ENCODE data around the gene TFEB.

TFEB gene

GRCh38 chr6:41688256-41688965, 47.0 kb downstream of the TFEB start:
- TF ChIP-seq MAX (IDR thresholded peaks at IDR 0.05) (no peak), YY1 (IDR thresholded peaks at IDR 0.05; ENCODE audit: low read depth) (no peak), CREB1 (IDR thresholded peaks at IDR 0.05; ENCODE audit: low read depth) (no peak), CEBPB (IDR thresholded peaks at IDR 0.05) (no peak), TEAD4 (IDR thresholded peaks at IDR 0.05) (no peak), NFIC (IDR thresholded peaks at IDR 0.05) (no peak), TAF1 (IDR thresholded peaks at IDR 0.05; ENCODE audit: low read depth) (no peak), RAD21 (IDR thresholded peaks at IDR 0.05; ENCODE audit: low read depth) (no peak), USF1 (IDR thresholded peaks at IDR 0.05) (no peak), FOXM1 (IDR thresholded peaks at IDR 0.05; ENCODE audit: borderline replicate concordance, low read depth) (no peak), ZBTB7A (IDR thresholded peaks at IDR 0.05; ENCODE audit: low read depth) (no peak), EP300 (IDR thresholded peaks at IDR 0.05; ENCODE audit: borderline replicate concordance) (no peak), EGR1 (IDR thresholded peaks at IDR 0.05) (no peak)
- TF ChIP-seq, protein P1, sequence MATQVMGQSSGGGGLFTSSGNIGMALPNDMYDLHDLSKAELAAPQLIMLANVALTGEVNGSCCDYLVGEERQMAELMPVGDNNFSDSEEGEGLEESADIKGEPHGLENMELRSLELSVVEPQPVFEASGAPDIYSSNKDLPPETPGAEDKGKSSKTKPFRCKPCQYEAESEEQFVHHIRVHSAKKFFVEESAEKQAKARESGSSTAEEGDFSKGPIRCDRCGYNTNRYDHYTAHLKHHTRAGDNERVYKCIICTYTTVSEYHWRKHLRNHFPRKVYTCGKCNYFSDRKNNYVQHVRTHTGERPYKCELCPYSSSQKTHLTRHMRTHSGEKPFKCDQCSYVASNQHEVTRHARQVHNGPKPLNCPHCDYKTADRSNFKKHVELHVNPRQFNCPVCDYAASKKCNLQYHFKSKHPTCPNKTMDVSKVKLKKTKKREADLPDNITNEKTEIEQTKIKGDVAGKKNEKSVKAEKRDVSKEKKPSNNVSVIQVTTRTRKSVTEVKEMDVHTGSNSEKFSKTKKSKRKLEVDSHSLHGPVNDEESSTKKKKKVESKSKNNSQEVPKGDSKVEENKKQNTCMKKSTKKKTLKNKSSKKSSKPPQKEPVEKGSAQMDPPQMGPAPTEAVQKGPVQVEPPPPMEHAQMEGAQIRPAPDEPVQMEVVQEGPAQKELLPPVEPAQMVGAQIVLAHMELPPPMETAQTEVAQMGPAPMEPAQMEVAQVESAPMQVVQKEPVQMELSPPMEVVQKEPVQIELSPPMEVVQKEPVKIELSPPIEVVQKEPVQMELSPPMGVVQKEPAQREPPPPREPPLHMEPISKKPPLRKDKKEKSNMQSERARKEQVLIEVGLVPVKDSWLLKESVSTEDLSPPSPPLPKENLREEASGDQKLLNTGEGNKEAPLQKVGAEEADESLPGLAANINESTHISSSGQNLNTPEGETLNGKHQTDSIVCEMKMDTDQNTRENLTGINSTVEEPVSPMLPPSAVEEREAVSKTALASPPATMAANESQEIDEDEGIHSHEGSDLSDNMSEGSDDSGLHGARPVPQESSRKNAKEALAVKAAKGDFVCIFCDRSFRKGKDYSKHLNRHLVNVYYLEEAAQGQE (IDR thresholded peaks at IDR 0.05; ENCODE audit: low read depth), result no peak

DNA sequence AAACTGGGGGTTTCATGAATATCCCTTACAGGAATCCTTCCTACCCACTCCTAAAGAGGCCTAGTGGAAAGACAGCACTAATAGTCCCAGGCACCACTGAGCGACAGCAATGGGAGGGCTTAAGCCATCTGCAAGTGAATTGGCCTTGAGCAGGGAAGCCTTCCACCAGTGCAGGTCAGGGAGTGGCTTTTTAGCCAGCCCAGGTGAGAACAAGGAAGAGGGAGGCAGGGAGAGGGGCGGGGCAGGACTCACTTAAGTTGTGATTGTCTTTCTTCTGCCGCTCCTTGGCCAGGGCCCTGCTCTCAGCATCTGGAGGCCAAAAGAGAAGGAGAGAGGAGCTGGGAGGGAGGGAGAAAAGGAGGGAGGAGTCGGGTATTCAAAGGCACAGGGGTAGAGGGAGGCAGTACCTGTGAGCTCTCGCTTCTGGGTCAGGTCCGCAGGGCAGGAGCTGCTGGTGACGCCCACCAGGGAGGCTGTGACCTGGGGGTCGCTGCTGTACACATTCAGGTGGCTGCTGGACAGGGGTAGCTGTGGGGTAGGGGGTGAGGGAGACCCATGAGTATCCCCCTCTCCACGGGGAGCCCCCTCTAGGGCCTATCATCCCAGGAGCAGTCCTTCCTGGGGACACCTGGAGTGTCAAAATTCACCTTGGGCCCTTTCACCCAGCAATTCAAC, 47.8 kb downstream of the TFEB start:
- TF ChIP-seq ZBTB7A (IDR thresholded peaks at IDR 0.05; ENCODE audit: low read depth) (no peak), RAD21 (IDR thresholded peaks at IDR 0.05; ENCODE audit: low read depth) (no peak), TAF1 (IDR thresholded peaks at IDR 0.05; ENCODE audit: low read depth) (no peak), MAX (IDR thresholded peaks at IDR 0.05) (no peak), EP300 (IDR thresholded peaks at IDR 0.05; ENCODE audit: borderline replicate concordance) (no peak), NFIC (IDR thresholded peaks at IDR 0.05) (no peak), YY1 (IDR thresholded peaks at IDR 0.05; ENCODE audit: low read depth) (no peak), FOXM1 (IDR thresholded peaks at IDR 0.05; ENCODE audit: borderline replicate concordance, low read depth) (no peak), USF1 (IDR thresholded peaks at IDR 0.05) (no peak), CREB1 (IDR thresholded peaks at IDR 0.05; ENCODE audit: low read depth) (no peak), TEAD4 (IDR thresholded peaks at IDR 0.05) (no peak), EGR1 (IDR thresholded peaks at IDR 0.05) (no peak), CEBPB (IDR thresholded peaks at IDR 0.05) (no peak), TCF12 (IDR thresholded peaks at IDR 0.05; ENCODE audit: low read depth) (no peak)
- TF ChIP-seq, protein P1 (IDR thresholded peaks at IDR 0.05; ENCODE audit: low read depth), result no peak

DNA sequence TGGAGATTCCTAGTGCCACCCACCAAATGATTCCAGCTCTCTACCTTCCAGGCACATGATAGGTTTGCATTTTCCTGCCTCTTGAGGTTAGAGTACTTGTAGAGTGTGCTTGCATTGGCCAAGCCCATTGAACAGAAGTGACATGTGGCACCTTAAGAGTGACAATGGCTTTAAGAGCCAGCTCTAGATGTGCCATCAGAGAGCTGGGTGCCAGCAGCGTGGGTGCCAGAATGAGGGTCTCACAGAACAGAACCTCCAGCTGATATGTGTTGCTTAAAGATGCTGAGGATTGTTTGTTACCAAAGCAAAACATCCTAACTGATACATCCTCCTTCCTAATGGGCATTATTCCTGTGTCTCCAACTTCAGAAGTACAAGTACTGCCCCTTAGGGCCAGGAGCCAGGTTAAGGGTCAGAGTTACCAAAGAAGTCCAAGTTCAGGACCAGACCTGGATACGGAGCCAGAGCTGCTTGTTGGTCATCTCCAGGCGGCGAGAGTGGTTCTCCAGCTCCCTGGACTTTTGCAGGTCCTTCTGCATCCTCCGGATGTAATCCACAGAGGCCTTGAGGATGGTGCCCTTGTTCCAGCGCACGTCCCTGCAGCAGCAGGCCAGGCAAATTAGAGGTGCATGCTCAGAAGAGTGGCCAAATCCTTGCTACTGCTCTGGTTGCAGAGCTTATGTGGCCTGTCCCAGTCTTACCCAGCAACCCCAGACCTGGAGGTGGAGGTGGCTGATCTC, 49.6 kb downstream of the TFEB start:
- TF ChIP-seq NFIC (IDR thresholded peaks at IDR 0.05) (no peak), CEBPB (IDR thresholded peaks at IDR 0.05) (no peak), TEAD4 (IDR thresholded peaks at IDR 0.05) (no peak), MAX (IDR thresholded peaks at IDR 0.05) (no peak), FOXM1 (IDR thresholded peaks at IDR 0.05; ENCODE audit: borderline replicate concordance, low read depth) (no peak)

DNA sequence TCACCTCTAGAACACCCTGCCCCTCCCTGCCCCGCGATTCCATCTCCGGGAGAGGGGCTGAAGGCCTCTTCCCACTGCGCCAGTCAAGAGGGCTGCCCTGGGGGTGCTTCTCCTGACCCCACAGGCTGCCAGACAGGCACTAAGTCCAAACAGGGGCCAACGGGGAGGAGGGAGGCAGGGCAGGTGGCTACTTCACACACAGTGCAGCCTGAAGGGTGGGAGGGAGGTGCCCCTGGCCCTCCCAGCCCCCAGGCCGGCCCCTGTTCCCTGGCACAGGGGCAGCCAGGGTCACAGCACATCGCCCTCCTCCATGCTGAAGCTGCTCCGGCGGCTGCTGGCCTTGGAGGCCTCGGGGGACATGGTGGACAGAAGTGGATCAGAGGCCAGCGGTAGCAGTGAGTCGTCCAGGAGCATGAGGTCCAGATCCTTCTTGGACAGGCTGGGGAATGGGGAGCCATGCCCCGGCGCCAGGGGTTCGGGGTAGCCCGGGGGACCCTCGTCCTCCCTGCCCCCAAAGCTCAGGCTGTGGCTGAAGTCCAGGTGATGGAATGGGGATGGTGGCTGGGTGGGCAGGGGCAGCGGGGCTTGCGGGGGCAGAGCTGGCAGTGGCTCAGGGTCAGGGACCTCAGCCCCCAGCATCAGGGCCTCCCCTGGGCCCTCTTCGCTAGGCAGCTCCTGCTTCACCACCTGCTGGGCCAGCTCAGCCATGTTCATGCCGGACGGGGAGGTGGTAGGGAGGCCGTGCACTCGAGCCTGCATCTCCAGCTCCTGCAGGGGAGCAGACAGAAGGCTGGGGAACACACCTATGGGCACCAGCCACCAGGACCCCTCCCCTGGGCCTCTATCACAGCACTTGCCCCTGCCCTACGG, 50.9 kb downstream of the TFEB start:
- TF ChIP-seq USF1 (IDR thresholded peaks at IDR 0.05) (no peak), RAD21 (IDR thresholded peaks at IDR 0.05; ENCODE audit: low read depth) (no peak), TAF1 (IDR thresholded peaks at IDR 0.05; ENCODE audit: low read depth) (no peak), CEBPB (IDR thresholded peaks at IDR 0.05) (no peak), EGR1 (IDR thresholded peaks at IDR 0.05) (no peak)

Measured in Ishikawa (cell line).